ENCODE results near the gene FOXI1. TPM values are rescaled to one million over a fixed set of nuclear protein-coding genes. Genes with fewer than 3 reads are reported as not detected.

The FOXI1 gene
- total and polyA plus RNA-seq, 2 of the 13 experiments (the other 11 are each of a cell fraction or from before 2014, with no cell fraction given), result not detected

DNA sequence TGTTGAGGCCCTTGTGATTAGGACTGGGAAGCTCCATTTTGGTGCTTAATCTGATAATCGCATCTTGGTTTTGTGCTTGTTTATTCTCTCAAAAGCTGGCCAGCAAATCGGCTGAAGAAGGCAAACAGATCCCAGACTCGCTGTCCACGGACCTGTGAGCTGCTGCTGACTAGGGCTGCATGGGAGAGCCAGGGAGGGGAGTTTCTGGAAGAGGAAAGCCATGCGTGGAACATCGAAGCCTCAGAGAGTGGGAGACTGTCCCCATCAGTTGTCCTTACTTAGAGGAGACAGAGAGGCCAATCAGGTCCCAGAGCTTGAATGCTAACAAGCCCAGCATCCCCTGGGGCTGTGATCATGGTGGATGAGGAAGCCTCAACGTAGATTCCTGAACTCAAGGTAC is 23.0 kb upstream of the FOXI1 start:
- intact Hi-C loops (cut with micrococcal nuclease; ENCODE audit: unreplicated experiment) (no loop called here), in situ Hi-C loops (cut with HindIII; ENCODE audit: extremely low pct_ligation_motif_present, low pct_unique_long_range_greater_than_20kb) (no loop called here)
- H3K9ac ChIP-seq (ENCODE audit: insufficient read depth, low read depth, low read length), result no peak overlapping the region
- no peaks in the 10 kb centered on the region; a peak in 1 of 5 replicates for H3K27me3 ChIP-seq (ENCODE audit: control insufficient read depth in 1 of 2, insufficient read depth in 2 of 2, low read length in 2 of 2)
- H3K36me3 ChIP-seq (replicated peaks in 1 of 2; ENCODE audit: control insufficient read depth in 1 of 2, insufficient read depth in 2 of 2, low read length in 2 of 2), result no peaks in the 10 kb centered on the region
- TF ChIP-seq MIXL1 (CRISPR knock-in tag; IDR thresholded peaks at IDR 0.05), result no peak
- TF ChIP-seq SMAD9 (CRISPR knock-in tag; IDR thresholded peaks at IDR 0.05), result no peak
- no peak for TF ChIP-seq JDP2 (CRISPR knock-in tag; IDR thresholded peaks at IDR 0.05; ENCODE audit: borderline replicate concordance)
- TF ChIP-seq, protein P1, sequence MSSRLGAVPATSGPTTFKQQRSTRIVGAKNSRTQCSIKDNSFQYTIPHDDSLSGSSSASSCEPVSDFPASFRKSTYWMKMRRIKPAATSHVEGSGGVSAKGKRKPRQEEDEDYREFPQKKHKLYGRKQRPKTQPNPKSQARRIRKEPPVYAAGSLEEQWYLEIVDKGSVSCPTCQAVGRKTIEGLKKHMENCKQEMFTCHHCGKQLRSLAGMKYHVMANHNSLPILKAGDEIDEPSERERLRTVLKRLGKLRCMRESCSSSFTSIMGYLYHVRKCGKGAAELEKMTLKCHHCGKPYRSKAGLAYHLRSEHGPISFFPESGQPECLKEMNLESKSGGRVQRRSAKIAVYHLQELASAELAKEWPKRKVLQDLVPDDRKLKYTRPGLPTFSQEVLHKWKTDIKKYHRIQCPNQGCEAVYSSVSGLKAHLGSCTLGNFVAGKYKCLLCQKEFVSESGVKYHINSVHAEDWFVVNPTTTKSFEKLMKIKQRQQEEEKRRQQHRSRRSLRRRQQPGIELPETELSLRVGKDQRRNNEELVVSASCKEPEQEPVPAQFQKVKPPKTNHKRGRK (CRISPR knock-in tag; IDR thresholded peaks at IDR 0.05), result no peak
- TF ChIP-seq NONO (IDR thresholded peaks at IDR 0.05), result no peak
- no peak for TF ChIP-seq NONO (CRISPR knock-in tag; conservative IDR thresholded peaks at IDR 0.05)
- DNase-seq (ENCODE audit: low spot score) (no peak), FAIRE-seq (no peak), ATAC-seq (no peak)
- H3K4me2 ChIP-seq (ENCODE audit: low read depth, low read length), result no peak overlapping the region
- ChIA-PET POLR2A (no interaction called here), CTCF (ENCODE audit: low intra/inter-chr PET ratio, low total read pairs) (no interaction called here)
- BruUV-seq (replicated peaks), result no TSS peak
- no peak overlapping the region for H3K27ac ChIP-seq (ENCODE audit: extremely low read length, insufficient read depth, low read length)
- no peaks in the 10 kb centered on the region for H4K20me1 ChIP-seq (ENCODE audit: insufficient read depth, low read length)
- no peak overlapping the region for H3K4me3 ChIP-seq (replicated peaks in 1 of 3; ENCODE audit: insufficient read depth in 1 of 3, low read depth in 2 of 3, low read length in 3 of 3)
- H3K9me3 ChIP-seq (ENCODE audit: low read length), result no peaks in the 10 kb centered on the region
- H3K4me1 ChIP-seq (ENCODE audit: insufficient read depth, low read length), result no peaks in the 10 kb centered on the region
- WGBS (ENCODE audit: low lambda C conversion rate), result 34% methylated on average over 7 of the region's 7 CpGs
- no peak overlapping the region for H2AFZ ChIP-seq (ENCODE audit: low read length)
- H3K79me2 ChIP-seq (ENCODE audit: insufficient read depth, low read length), result no peaks in the 10 kb centered on the region

GRCh38 chr5:170087168-170087817 is 18.4 kb upstream of the FOXI1 start:
- Histone ChIP-seq H3K36me3 (replicated peaks in 1 of 2; ENCODE audit: control insufficient read depth in 1 of 2, insufficient read depth in 2 of 2, low read length in 2 of 2) (no peaks in the 10 kb centered on the region), H3K79me2 (ENCODE audit: insufficient read depth, low read length) (no peaks in the 10 kb centered on the region), H2AFZ (ENCODE audit: low read length) (no peak overlapping the region), H3K27ac (ENCODE audit: extremely low read length, insufficient read depth, low read length) (no peak overlapping the region), H3K4me3 (replicated peaks in 1 of 3; ENCODE audit: insufficient read depth in 1 of 3, low read depth in 2 of 3, low read length in 3 of 3) (no peak overlapping the region), H3K9ac (ENCODE audit: insufficient read depth, low read depth, low read length) (no peak overlapping the region), H3K4me2 (ENCODE audit: low read depth, low read length) (no peak overlapping the region), H3K4me1 (ENCODE audit: insufficient read depth, low read length) (no peaks in the 10 kb centered on the region), H3K9me3 (ENCODE audit: low read length) (no peaks in the 10 kb centered on the region), H3K27me3 (ENCODE audit: control insufficient read depth in 1 of 2, insufficient read depth in 2 of 2, low read length in 2 of 2) (no peaks in the 10 kb centered on the region; a peak in 1 of 5 replicates), H4K20me1 (ENCODE audit: insufficient read depth, low read length) (no peaks in the 10 kb centered on the region)
- no TSS peak for BruUV-seq (replicated peaks)
- in situ Hi-C loops (cut with HindIII; ENCODE audit: extremely low pct_ligation_motif_present, low pct_unique_long_range_greater_than_20kb) (no loop called here), intact Hi-C loops (cut with micrococcal nuclease; ENCODE audit: unreplicated experiment) (no loop called here)
- ATAC-seq (no peak), FAIRE-seq (no peak), DNase-seq (ENCODE audit: low spot score) (no peak)
- ChIA-PET POLR2A (no interaction called here), CTCF (ENCODE audit: low intra/inter-chr PET ratio, low total read pairs) (no interaction called here)
- no peak for TF ChIP-seq MYC (CRISPR knock-in tag; IDR thresholded peaks at IDR 0.05; ENCODE audit: borderline replicate concordance)
- peak; percentile 97 for TF ChIP-seq MNT (IDR thresholded peaks at IDR 0.05)
- 3% methylated on average over 3 of the region's 3 CpGs for WGBS (ENCODE audit: low lambda C conversion rate)

Measured in HepG2 (cell line).